Sciatic nerve (tissue), 2 donors: ENCODE results near the gene RTL1. TPM values are rescaled to one million over a fixed set of nuclear protein-coding genes. Genes with fewer than 3 reads are reported as not detected.

Experiments
- ATAC-seq: fragments of 200-7000 bp; cut with Tn5 transposase; one replicate; pipeline ENCODE4 v1.9.1; 2020; ENCODE audit warnings: mild to moderate bottlenecking, moderate library complexity
- DNase-seq: peaks from one replicate; pipeline ENCODE4 v3.0.0-alpha.2; 2020; ENCODE audit warnings: low spot score
- intact Hi-C: fragments of 100-400 bp; cut with DNase I; formaldehyde crosslinking; loops from one replicate; pipeline ENCODE4 v1.14.2; 2022
- total RNA-seq: library from RNA; stranded (reverse); fragmentation: NEBNext Ultra II Directional; extraction: Animal tissue kit (Norgen Biotek cat#: 25700); gene quantifications from one replicate; pipeline ENCODE4 v1.2.1, GENCODE V29; 2021
- donor health status: DM: no; HTN: no; CAD: no.
- donor health status: DM: no; HTN: no; CAD: no.

The RTL1 gene
- total RNA-seq, 1 donor from 2014 or later: not detected

GRCh38 chr14:100857233-100857922, 46.1 kb downstream of the RTL1 start:
- ATAC-seq: no peak
- intact Hi-C loops: no loop called here
- no peak for DNase-seq

GRCh38 chr14:100856056-100856950, 47.2 kb downstream of the RTL1 start:
- intact Hi-C loops: no loop called here
- DNase-seq: no peak
- ATAC-seq: no peak

GRCh38 chr14:100855256-100855930, 48.1 kb downstream of the RTL1 start:
- intact Hi-C loops: no loop called here
- ATAC-seq: no peak

GRCh38 chr14:100854435-100854834, 49.1 kb downstream of the RTL1 start:
- DNase-seq (no peak), ATAC-seq (no peak)
- intact Hi-C loops: no loop called here

More at GRCh38 chr14:100855256-100855930, 48.1 kb downstream of the RTL1 start:
- DNase-seq: no peak

GRCh38 chr14:100851946-100852620, 51.4 kb downstream of the RTL1 start:
- DNase-seq (peak; percentile 57), ATAC-seq (peak; percentile 83)
- intact Hi-C loops: no loop called here

GRCh38 chr14:100851586-100851916, 52.0 kb downstream of the RTL1 start:
- ATAC-seq (peak; percentile 23), DNase-seq (no peak)
- intact Hi-C loops: no loop called here

GRCh38 chr14:100850841-100851585, 52.5 kb downstream of the RTL1 start:
- ATAC-seq: peak; percentile 82
- intact Hi-C loops: no loop called here
- DNase-seq: peak; percentile 86

- no peak for ATAC-seq
- intact Hi-C loops: no loop called here
- no peak for DNase-seq
Observed at GRCh38 chr14:100849115-100849781, 54.3 kb downstream of the RTL1 start.

- DNase-seq (no peak), ATAC-seq (no peak)
- intact Hi-C loops: no loop called here
Observed at GRCh38 chr14:100846309-100846859, 57.1 kb downstream of the RTL1 start.

- ATAC-seq (no peak), DNase-seq (peak; percentile 38)
- intact Hi-C loops: no loop called here
Observed at GRCh38 chr14:100845341-100845740, 58.2 kb downstream of the RTL1 start.

- intact Hi-C loops: no loop called here
- DNase-seq (no peak), ATAC-seq (no peak)
Observed at GRCh38 chr14:100844846-100845245, 58.7 kb downstream of the RTL1 start.

- ATAC-seq: no peak
- DNase-seq: no peak
- intact Hi-C loops: no loop called here
Observed at GRCh38 chr14:100844421-100844820, 59.1 kb downstream of the RTL1 start.

GRCh38 chr14:100844082-100844408, 59.5 kb downstream of the RTL1 start:
- ATAC-seq (no peak), DNase-seq (no peak)
- intact Hi-C loops: no loop called here

- DNase-seq (no peak), ATAC-seq (peak; percentile 76)
- intact Hi-C loops: no loop called here
Observed at GRCh38 chr14:100842799-100843198, 60.7 kb downstream of the RTL1 start.

- DNase-seq (no peak), ATAC-seq (no peak)
- intact Hi-C loops: no loop called here
Observed at GRCh38 chr14:100841761-100842403, 61.6 kb downstream of the RTL1 start.

GRCh38 chr14:100841066-100841760, 62.3 kb downstream of the RTL1 start:
- DNase-seq (no peak), ATAC-seq (no peak)
- intact Hi-C loops: no loop called here
